OCI-LY7 (cell line): ENCODE measurements around the gene POLR2E.

Experiments
- CTCF ChIP-seq: fragments of 200-600 bp; sonication (generic); conservative IDR thresholded peaks from 2 replicates; pipeline ENCODE4 v1.5.1; 2014; ENCODE audit warnings: mild to moderate bottlenecking, antibody characterized with exemption, low read length, moderate library complexity, mixed read lengths
- EZH2phosphoT487 ChIP-seq: fragments of 200-600 bp; sonication (generic); IDR thresholded peaks from 2 replicates; pipeline ENCODE4 v1.6.1; 2018; ENCODE audit warnings: low read depth, borderline replicate concordance, mild to moderate bottlenecking, mixed run types, antibody characterized with exemption, low read length, moderate library complexity, mixed read lengths

GRCh38 chr19:1061987-1062386 is 33.2 kb downstream of the POLR2E start:
- TF ChIP-seq CTCF (no peak), EZH2phosphoT487 (no peak)
